Measurements from ENCODE around the gene KCNJ4. TPM values are rescaled to one million over a fixed set of nuclear protein-coding genes. Genes with fewer than 3 reads are reported as not detected.

KCNJ4 gene
- total and polyA plus RNA-seq, 10 of the 15 experiments (the other 5 are each of a cell fraction or from before 2014, with no cell fraction given), result not detected

DNA sequence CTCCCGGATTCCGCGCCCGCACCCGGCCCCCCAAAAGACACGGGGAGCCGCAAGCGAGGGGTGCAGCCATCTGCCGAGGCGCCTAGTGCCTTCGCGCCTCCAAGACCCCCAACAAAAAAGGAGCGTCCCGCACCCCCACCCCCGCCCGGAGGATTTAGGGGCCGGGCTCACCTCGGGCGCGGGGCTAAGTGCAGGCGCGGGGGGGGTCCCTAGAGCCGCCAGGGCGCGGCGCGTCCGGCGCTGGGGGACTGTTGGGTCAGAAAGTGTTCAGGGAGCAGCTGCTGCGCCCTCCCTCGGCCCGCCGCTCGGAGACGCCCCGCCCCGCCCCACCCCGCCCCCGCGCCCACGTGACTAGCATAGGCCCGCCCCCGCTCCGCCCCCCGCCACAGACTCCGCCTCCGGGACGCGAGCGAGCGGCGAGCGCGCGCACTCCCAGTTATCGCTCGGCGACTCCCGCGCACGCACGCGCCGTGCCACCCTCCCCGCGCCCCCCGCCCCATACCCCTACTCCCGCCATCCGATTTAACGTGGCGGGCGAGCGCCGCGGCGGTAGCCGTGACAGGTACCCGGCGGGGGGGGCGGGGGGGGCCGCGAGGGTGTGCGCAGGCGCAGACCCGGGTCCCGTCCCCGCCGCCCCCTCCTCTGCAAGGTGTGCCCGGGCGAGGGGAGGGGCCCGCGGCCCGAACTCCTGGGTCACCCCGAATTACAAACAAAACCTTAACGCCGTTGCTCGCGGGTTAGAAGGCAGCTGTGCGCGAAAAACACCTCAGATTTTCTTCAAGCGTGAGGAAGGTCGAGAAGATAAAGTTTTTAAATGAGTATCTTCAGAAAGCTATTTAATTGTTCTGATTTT, 56.2 kb downstream of the KCNJ4 start:
- no peak for FAIRE-seq
- CTCF ChIA-PET, result no interaction called here
- Histone ChIP-seq H3K79me2 (ENCODE audit: control insufficient read depth, insufficient read depth, low read length) (peaks cover 44% of the 10 kb centered on the region), H3K9me3 (replicated peaks; ENCODE audit: control insufficient read depth, insufficient read depth, low read length) (no peaks in the 10 kb centered on the region), H3K27ac (ENCODE audit: control insufficient read depth, insufficient read depth) (peak overlapping the region; percentile 85), H4K20me1 (ENCODE audit: control insufficient read depth, insufficient read depth) (no peaks in the 10 kb centered on the region), H3K4me3 (peak overlapping the region; percentile 91), H3K36me3 (ENCODE audit: control insufficient read depth in 2 of 2, insufficient read depth in 2 of 2, low read length in 1 of 2) (no peaks in the 10 kb centered on the region), H2AFZ (ENCODE audit: control insufficient read depth, low read depth, low read length) (peak overlapping the region; percentile 47), H3K4me2 (ENCODE audit: control insufficient read depth, insufficient read depth) (peak overlapping the region; percentile 60; the same call in 1 of the 2 replicates), H3K4me1 (ENCODE audit: control insufficient read depth, insufficient read depth, low read length) (no peaks in the 10 kb centered on the region), H3K9ac (ENCODE audit: control insufficient read depth, insufficient read depth, low read length) (peak overlapping the region; percentile 62; the same call in 1 of the 2 replicates), H3K27me3 (replicated peaks in 1 of 2; ENCODE audit: control insufficient read depth in 2 of 2, insufficient read depth in 2 of 2, low read length in 1 of 2) (no peaks in the 10 kb centered on the region; a peak in 1 of 4 replicates)
- BruUV-seq (replicated peaks), result no TSS peak
- POLR2A ChIA-PET, result interaction anchor here (1.1 to 1.3 kb wide), 3 partner anchors 9 to 85 kb away, joined by 3 to 5 read pairs (median 4); no protein-coding TSS in a partner anchor
- intact Hi-C loops (cut with micrococcal nuclease; ENCODE audit: unreplicated experiment), result loop anchor here (5.0 kb wide), 1 partner anchor 197 kb away; the partner anchor contains the start of gene MAFF
- RAD21 ChIA-PET (ENCODE audit: unreplicated experiment), result interaction anchor here (1.1 to 1.4 kb wide), 3 partner anchors 48 to 347 kb away, joined by 3 to 6 read pairs (median 3); no protein-coding TSS in a partner anchor
- peak; percentile 77 for ATAC-seq
- WGBS (ENCODE audit: insufficient coverage, insufficient replicate concordance, low lambda C conversion rate, missing lambda C conversion rate), result 0% methylated on average over 26 of the region's 102 CpGs
- SMC1A ChIA-PET (ENCODE audit: uncharacterized antibody, unreplicated experiment), result interaction anchor here (0.7 to 1.4 kb wide), 2 partner anchors 81 to 138 kb away, joined by 3 read pairs; no protein-coding TSS in a partner anchor
- no peak for DNase-seq (ENCODE audit: low read depth, low spot score)
- in situ Hi-C loops (cut with MboI), result no loop called here
- TF ChIP-seq ESRRA (IDR thresholded peaks at IDR 0.05; ENCODE audit: low read length) (no peak), MXI1 (IDR thresholded peaks at IDR 0.05; ENCODE audit: low read depth, low read length) (no peak), EGR1 (IDR thresholded peaks at IDR 0.05; ENCODE audit: borderline replicate concordance in 1 of 2, low read depth in 2 of 2, low read length in 2 of 2) (peak in 1 of 2 experiments; percentile 31; a peak in 2 of 3 replicates), CEBPB (IDR thresholded peaks at IDR 0.05; ENCODE audit: borderline replicate concordance in 1 of 2, low read depth in 2 of 2, low read length in 2 of 2) (no peak), RBBP5 (conservative IDR thresholded peaks at IDR 0.05) (no peak), ZNF24 (IDR thresholded peaks at IDR 0.05) (no peak), NFIC (IDR thresholded peaks at IDR 0.05; ENCODE audit: low read depth, low read length) (no peak), CBX3 (IDR thresholded peaks at IDR 0.05; ENCODE audit: borderline replicate concordance, low read depth) (no peak), POLR2AphosphoS5 (IDR thresholded peaks at IDR 0.05; ENCODE audit: low read length) (peak; percentile 52; the same call in 1 of the 2 replicates), IRF3 (IDR thresholded peaks at IDR 0.05) (no peak), TCF3 (IDR thresholded peaks at IDR 0.05; ENCODE audit: borderline replicate concordance, insufficient read depth, low read depth, low read length) (0 out of 2 replicates have a peak, but pooled peaks have one; percentile 38), SUZ12 (IDR thresholded peaks at IDR 0.05; ENCODE audit: unreplicated experiment) (no peak), SUPT20H (IDR thresholded peaks at IDR 0.05; ENCODE audit: borderline replicate concordance, control insufficient read depth, low read depth, low read length) (no peak), SPI1 (IDR thresholded peaks at IDR 0.05; ENCODE audit: borderline replicate concordance, insufficient read depth, low read depth, low read length) (no peak), RFX5 (IDR thresholded peaks at IDR 0.05; ENCODE audit: low read depth, low read length) (no peak), USF2 (IDR thresholded peaks at IDR 0.05; ENCODE audit: borderline replicate concordance, low read depth, low read length) (no peak), CREB1 (IDR thresholded peaks at IDR 0.05; ENCODE audit: low read depth) (no peak), TCF7 (IDR thresholded peaks at IDR 0.05; ENCODE audit: borderline replicate concordance) (no peak)
